HL-60 (cell line): ENCODE results near the gene HBA2.

Experiments
- CTCF ChIP-seq: IDR thresholded peaks from one replicate; pipeline ENCODE4 v1.5.1; 2011; ENCODE audit warnings: low read length, control low read depth, inconsistent platforms; ENCODE audit not compliant: insufficient read depth
- POLR2AphosphoS5 ChIP-seq: IDR thresholded peaks from 2 replicates; pipeline ENCODE4 v1.6.1; 2012; ENCODE audit warnings: low read depth
- REST ChIP-seq: IDR thresholded peaks from 2 replicates; pipeline ENCODE4 v1.6.1; 2012; ENCODE audit warnings: low read depth; ENCODE audit not compliant: insufficient replicate concordance

GRCh38 chr16:164827-165538 lies 7.7 kb upstream of the HBA2 start:
- TF ChIP-seq REST = no peak
- TF ChIP-seq POLR2AphosphoS5 = no peak
- no peak for TF ChIP-seq CTCF
